GM12878 (cell line): ENCODE measurements around the gene RALGAPB. TPM values are rescaled to one million over a fixed set of nuclear protein-coding genes. Genes with fewer than 3 reads are reported as not detected.

Experiments used
- BHLHE40 ChIP-seq, 2 experiments: fragments of 450-650 bp in 1 of 2; IDR thresholded peaks; 2 replicates each; pipeline ENCODE4 v1.6.1; 2011 to 2017; ENCODE audit warnings: low read depth in 2 of 2, borderline replicate concordance in 1 of 2, improper control_type of control experiment in 1 of 2, low read length in 1 of 2, mild to moderate bottlenecking in 1 of 2
- BRCA1 ChIP-seq: IDR thresholded peaks from 2 replicates; pipeline ENCODE4 v1.6.1; 2011; ENCODE audit warnings: low read depth, low read length, improper control_type of control experiment
- CBFB ChIP-seq: IDR thresholded peaks from 2 replicates; pipeline ENCODE4 v1.6.1; 2016; ENCODE audit warnings: antibody characterized with exemption, low read depth
- CEBPB ChIP-seq, 2 experiments: fragments of 150-350 bp in 1 of 2; IDR thresholded peaks; 2 replicates each; pipeline ENCODE4 v1.6.1; 2012 to 2014; ENCODE audit warnings: low read depth in 2 of 2, low read length in 2 of 2, borderline replicate concordance in 1 of 2, inconsistent platforms in 1 of 2
- KLF5 ChIP-seq: fragments of 450-650 bp; IDR thresholded peaks from 2 replicates; pipeline ENCODE4 v1.6.1; 2014; ENCODE audit warnings: mild to moderate bottlenecking; ENCODE audit not compliant: partially characterized antibody
- LARP7 ChIP-seq: fragments of 450-650 bp; IDR thresholded peaks from 2 replicates; pipeline ENCODE4 v1.6.1; 2017; ENCODE audit warnings: mild to moderate bottlenecking
- MYB ChIP-seq: fragments of 150-350 bp; IDR thresholded peaks from 2 replicates; pipeline ENCODE4 v1.6.1; 2014; ENCODE audit warnings: mild to moderate bottlenecking, low read depth, low read length, borderline replicate concordance
- NR2C1 ChIP-seq: fragments of 450-650 bp; IDR thresholded peaks from 2 replicates; pipeline ENCODE4 v1.6.1; 2017; ENCODE audit warnings: antibody characterized with exemption, mild to moderate bottlenecking, moderate library complexity
- PAX8 ChIP-seq: fragments of 450-650 bp; IDR thresholded peaks from 2 replicates; pipeline ENCODE4 v1.6.1; 2017; ENCODE audit warnings: mild to moderate bottlenecking, moderate library complexity
- SMAD1 ChIP-seq: fragments of 450-650 bp; IDR thresholded peaks from 2 replicates; pipeline ENCODE4 v1.6.1; 2018; ENCODE audit warnings: mild to moderate bottlenecking, low read depth; ENCODE audit not compliant: partially characterized antibody
- TBL1XR1 ChIP-seq: IDR thresholded peaks from 2 replicates; pipeline ENCODE4 v1.6.1; 2012; ENCODE audit warnings: low read depth, low read length, improper control_type of control experiment
- ZNF274 ChIP-seq: IDR thresholded peaks from one replicate; pipeline ENCODE4 v1.8.0; 2011; ENCODE audit not compliant: insufficient read length, insufficient read depth
- polyA plus RNA-seq, 11 experiments: library from polyadenylated mRNA; depleted of rRNA in 4 of 11; unstranded in 6 of 11; stranded (reverse) in 5 of 11; fragments of >200 nt; fragmentation: Nextera tagmentation in 4 of 11; fragmentation: Illumina TruSeq in 1 of 11; extraction: Ambion mirVana in 4 of 11; extraction: Trizol in 1 of 11; gene quantifications; 1 replicate in 1 of 11; 2 replicates in 10 of 11; pipeline versions ENCODE4 v1.2.1 to v1.2.3, GENCODE V29; 2011 to 2016; ENCODE audit warnings: inconsistent platforms in 2 of 11, missing spikeins in 2 of 11, low read depth in 1 of 11
- total RNA-seq, 4 experiments: library from RNA; depleted of rRNA in 3 of 4; stranded (reverse); fragments of >200 nt in 3 of 4; fragmentation: Illumina TruSeq in 1 of 4; extraction: Trizol in 1 of 4; gene quantifications; 2 replicates each; pipeline versions ENCODE4 v1.2.1 to v1.2.3, GENCODE V29; 2013 to 2021
- TF ChIP-seq, protein P1 (sequence below): fragments of 450-650 bp; formaldehyde crosslinking; IDR thresholded peaks from 2 replicates; pipeline ENCODE4 v1.4.0; 2020; ENCODE audit warnings: mild to moderate bottlenecking, moderate library complexity
- TF ChIP-seq, protein P2 (sequence below): fragments of 450-650 bp; formaldehyde crosslinking; IDR thresholded peaks from 2 replicates; pipeline ENCODE4 v1.5.0; 2022; ENCODE audit warnings: mild to moderate bottlenecking, missing genetic modification characterization
- TF ChIP-seq, protein P3 (sequence below): fragments of 450-650 bp; conservative IDR thresholded peaks from 2 replicates; pipeline ENCODE4 v1.6.1; 2017; ENCODE audit warnings: mild to moderate bottlenecking, moderate library complexity
- TF ChIP-seq, protein P4 (sequence below): IDR thresholded peaks from 2 replicates; pipeline ENCODE4 v1.6.1; 2012; ENCODE audit warnings: mild to moderate bottlenecking, low read depth, low read length

RALGAPB gene
- total and polyA plus RNA-seq, 10 of the 15 experiments (the other 5 are each of a cell fraction or from before 2014, with no cell fraction given) = 3.7 to 23.2 (median 15.5) TPM

DNA sequence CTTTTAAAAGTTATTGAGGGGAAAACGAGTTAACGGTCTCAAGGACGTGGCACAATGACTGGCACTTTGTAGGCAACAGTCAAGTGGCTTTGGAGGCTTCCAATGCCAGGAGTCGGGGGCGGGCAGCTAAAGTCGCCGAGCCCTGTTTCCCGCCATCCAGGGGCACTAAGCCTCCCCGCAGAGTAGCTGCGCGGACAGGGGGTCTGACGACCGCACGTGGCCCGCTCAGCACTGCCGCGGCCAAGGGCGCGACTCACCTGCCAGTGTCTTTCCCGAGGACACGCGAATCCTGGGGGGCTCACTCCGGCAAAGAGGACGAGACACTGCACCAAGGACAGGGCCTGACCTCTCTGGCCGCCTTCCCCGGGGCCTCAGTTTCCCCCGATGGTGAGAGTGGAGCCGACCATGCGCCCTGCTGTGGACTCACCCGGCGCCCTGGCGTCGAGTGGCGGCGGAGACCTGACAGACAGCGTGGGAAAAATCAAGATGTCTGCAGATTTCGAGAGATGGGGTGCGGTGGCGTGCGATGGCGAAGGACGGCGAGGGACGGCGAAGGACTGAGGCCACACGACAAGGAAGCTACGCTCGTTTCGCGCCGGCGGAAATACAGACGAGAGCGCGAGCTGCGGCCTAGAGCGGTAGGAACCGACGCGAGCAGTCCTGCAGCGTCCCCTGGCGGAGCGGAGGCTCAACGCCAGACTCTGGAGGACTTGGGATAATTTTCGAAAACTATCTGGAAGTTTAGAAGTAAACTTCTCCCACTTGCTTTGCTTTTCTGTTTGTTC is 37.7 kb upstream of the RALGAPB start, which contains the start of gene SNHG17 (continued):
- TF ChIP-seq PAX8 = no peak
- TF ChIP-seq, protein P1, sequence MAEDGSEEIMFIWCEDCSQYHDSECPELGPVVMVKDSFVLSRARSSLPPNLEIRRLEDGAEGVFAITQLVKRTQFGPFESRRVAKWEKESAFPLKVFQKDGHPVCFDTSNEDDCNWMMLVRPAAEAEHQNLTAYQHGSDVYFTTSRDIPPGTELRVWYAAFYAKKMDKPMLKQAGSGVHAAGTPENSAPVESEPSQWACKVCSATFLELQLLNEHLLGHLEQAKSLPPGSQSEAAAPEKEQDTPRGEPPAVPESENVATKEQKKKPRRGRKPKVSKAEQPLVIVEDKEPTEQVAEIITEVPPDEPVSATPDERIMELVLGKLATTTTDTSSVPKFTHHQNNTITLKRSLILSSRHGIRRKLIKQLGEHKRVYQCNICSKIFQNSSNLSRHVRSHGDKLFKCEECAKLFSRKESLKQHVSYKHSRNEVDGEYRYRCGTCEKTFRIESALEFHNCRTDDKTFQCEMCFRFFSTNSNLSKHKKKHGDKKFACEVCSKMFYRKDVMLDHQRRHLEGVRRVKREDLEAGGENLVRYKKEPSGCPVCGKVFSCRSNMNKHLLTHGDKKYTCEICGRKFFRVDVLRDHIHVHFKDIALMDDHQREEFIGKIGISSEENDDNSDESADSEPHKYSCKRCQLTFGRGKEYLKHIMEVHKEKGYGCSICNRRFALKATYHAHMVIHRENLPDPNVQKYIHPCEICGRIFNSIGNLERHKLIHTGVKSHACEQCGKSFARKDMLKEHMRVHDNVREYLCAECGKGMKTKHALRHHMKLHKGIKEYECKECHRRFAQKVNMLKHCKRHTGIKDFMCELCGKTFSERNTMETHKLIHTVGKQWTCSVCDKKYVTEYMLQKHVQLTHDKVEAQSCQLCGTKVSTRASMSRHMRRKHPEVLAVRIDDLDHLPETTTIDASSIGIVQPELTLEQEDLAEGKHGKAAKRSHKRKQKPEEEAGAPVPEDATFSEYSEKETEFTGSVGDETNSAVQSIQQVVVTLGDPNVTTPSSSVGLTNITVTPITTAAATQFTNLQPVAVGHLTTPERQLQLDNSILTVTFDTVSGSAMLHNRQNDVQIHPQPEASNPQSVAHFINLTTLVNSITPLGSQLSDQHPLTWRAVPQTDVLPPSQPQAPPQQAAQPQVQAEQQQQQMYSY = no peak
- no peak for TF ChIP-seq ZNF274
- peak; percentile 78; the same call in 1 of the 2 replicates for TF ChIP-seq TBL1XR1
- no peak for TF ChIP-seq MYB
- TF ChIP-seq, protein P2, sequence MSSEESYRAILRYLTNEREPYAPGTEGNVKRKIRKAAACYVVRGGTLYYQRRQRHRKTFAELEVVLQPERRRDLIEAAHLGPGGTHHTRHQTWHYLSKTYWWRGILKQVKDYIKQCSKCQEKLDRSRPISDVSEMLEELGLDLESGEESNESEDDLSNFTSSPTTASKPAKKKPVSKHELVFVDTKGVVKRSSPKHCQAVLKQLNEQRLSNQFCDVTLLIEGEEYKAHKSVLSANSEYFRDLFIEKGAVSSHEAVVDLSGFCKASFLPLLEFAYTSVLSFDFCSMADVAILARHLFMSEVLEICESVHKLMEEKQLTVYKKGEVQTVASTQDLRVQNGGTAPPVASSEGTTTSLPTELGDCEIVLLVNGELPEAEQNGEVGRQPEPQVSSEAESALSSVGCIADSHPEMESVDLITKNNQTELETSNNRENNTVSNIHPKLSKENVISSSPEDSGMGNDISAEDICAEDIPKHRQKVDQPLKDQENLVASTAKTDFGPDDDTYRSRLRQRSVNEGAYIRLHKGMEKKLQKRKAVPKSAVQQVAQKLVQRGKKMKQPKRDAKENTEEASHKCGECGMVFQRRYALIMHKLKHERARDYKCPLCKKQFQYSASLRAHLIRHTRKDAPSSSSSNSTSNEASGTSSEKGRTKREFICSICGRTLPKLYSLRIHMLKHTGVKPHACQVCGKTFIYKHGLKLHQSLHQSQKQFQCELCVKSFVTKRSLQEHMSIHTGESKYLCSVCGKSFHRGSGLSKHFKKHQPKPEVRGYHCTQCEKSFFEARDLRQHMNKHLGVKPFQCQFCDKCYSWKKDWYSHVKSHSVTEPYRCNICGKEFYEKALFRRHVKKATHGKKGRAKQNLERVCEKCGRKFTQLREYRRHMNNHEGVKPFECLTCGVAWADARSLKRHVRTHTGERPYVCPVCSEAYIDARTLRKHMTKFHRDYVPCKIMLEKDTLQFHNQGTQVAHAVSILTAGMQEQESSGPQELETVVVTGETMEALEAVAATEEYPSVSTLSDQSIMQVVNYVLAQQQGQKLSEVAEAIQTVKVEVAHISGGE (CRISPR knock-in tag) = no peak
- peak; percentile 68 to 77; a peak in 3 of 4 replicates for TF ChIP-seq BHLHE40 (IDR thresholded peaks at IDR 0.05; ENCODE audit: borderline replicate concordance in 1 of 2, low read depth in 2 of 2, low read length in 1 of 2)
- peak; percentile 95; the same call in 1 of the 2 replicates for TF ChIP-seq CBFB
- TF ChIP-seq NR2C1 = peak; percentile 76
- TF ChIP-seq BRCA1 = peak; percentile 45; the same call in 1 of the 2 replicates
- TF ChIP-seq, protein P3, sequence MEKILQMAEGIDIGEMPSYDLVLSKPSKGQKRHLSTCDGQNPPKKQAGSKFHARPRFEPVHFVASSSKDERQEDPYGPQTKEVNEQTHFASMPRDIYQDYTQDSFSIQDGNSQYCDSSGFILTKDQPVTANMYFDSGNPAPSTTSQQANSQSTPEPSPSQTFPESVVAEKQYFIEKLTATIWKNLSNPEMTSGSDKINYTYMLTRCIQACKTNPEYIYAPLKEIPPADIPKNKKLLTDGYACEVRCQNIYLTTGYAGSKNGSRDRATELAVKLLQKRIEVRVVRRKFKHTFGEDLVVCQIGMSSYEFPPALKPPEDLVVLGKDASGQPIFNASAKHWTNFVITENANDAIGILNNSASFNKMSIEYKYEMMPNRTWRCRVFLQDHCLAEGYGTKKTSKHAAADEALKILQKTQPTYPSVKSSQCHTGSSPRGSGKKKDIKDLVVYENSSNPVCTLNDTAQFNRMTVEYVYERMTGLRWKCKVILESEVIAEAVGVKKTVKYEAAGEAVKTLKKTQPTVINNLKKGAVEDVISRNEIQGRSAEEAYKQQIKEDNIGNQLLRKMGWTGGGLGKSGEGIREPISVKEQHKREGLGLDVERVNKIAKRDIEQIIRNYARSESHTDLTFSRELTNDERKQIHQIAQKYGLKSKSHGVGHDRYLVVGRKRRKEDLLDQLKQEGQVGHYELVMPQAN = peak; percentile 96
- TF ChIP-seq LARP7 = peak; percentile 90
- TF ChIP-seq KLF5 = peak; percentile 50
- peak; percentile 44 for TF ChIP-seq SMAD1
- TF ChIP-seq, protein P4, sequence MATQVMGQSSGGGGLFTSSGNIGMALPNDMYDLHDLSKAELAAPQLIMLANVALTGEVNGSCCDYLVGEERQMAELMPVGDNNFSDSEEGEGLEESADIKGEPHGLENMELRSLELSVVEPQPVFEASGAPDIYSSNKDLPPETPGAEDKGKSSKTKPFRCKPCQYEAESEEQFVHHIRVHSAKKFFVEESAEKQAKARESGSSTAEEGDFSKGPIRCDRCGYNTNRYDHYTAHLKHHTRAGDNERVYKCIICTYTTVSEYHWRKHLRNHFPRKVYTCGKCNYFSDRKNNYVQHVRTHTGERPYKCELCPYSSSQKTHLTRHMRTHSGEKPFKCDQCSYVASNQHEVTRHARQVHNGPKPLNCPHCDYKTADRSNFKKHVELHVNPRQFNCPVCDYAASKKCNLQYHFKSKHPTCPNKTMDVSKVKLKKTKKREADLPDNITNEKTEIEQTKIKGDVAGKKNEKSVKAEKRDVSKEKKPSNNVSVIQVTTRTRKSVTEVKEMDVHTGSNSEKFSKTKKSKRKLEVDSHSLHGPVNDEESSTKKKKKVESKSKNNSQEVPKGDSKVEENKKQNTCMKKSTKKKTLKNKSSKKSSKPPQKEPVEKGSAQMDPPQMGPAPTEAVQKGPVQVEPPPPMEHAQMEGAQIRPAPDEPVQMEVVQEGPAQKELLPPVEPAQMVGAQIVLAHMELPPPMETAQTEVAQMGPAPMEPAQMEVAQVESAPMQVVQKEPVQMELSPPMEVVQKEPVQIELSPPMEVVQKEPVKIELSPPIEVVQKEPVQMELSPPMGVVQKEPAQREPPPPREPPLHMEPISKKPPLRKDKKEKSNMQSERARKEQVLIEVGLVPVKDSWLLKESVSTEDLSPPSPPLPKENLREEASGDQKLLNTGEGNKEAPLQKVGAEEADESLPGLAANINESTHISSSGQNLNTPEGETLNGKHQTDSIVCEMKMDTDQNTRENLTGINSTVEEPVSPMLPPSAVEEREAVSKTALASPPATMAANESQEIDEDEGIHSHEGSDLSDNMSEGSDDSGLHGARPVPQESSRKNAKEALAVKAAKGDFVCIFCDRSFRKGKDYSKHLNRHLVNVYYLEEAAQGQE = peak; percentile 50; the same call in 1 of the 2 replicates
- TF ChIP-seq CEBPB (IDR thresholded peaks at IDR 0.05; ENCODE audit: borderline replicate concordance in 1 of 2, low read depth in 2 of 2, low read length in 2 of 2) = no peak
